Activated T-helper 1 cell treated with Interleukin-2 at 50 U/mL for 16 hours (primary cell): ENCODE results near the gene SLC4A2.

Source experiments
- DNase-seq: peaks from one replicate; pipeline ENCODE4 v3.0.0-alpha.2; 2020; ENCODE audit warnings: low read depth

The SLC4A2 gene

GRCh38 chr7:151080067-151080521, 20.7 kb downstream of the SLC4A2 start:
- no peak for DNase-seq

- peak; percentile 83 for DNase-seq
These were observed 21.3 kb downstream of the SLC4A2 start, which contains the start of gene FASTK for GRCh38 chr7:151080522-151081169. FASTK (minus strand) TSS chr7:151080809; CDS start chr7:151080766, 43 bp downstream.

- DNase-seq, result no peak
These were observed 22.0 kb downstream of the SLC4A2 start for GRCh38 chr7:151081170-151082101.

- DNase-seq, result no peak
These were observed 23.0 kb downstream of the SLC4A2 start for GRCh38 chr7:151082141-151083070.

GRCh38 chr7:151083071-151083823, 23.9 kb downstream of the SLC4A2 start, which contains the start of gene TMUB1:
TMUB1 (minus strand) TSS chr7:151083493; CDS start chr7:151082563, 930 bp downstream.
- peak; percentile 77 for DNase-seq

GRCh38 chr7:151083824-151084160, 24.4 kb downstream of the SLC4A2 start:
- no peak for DNase-seq

GRCh38 chr7:151085329-151085690, 25.9 kb downstream of the SLC4A2 start:
- no peak for DNase-seq

- peak; percentile 46 for DNase-seq
These were observed 26.6 kb downstream of the SLC4A2 start, which contains the start of gene AGAP3 for GRCh38 chr7:151085691-151086620. AGAP3 (plus strand) TSS chr7:151086475; CDS start chr7:151086742, 267 bp downstream.

- DNase-seq, result no peak
These were observed 27.4 kb downstream of the SLC4A2 start for GRCh38 chr7:151086802-151087244.

GRCh38 chr7:151087245-151088018, 28.0 kb downstream of the SLC4A2 start:
- no peak for DNase-seq

GRCh38 chr7:151088019-151088855, 28.8 kb downstream of the SLC4A2 start:
- DNase-seq, result no peak

GRCh38 chr7:151088856-151089699, 29.7 kb downstream of the SLC4A2 start:
- no peak for DNase-seq

GRCh38 chr7:151089893-151090730, 30.7 kb downstream of the SLC4A2 start:
- no peak for DNase-seq

GRCh38 chr7:151091003-151091402, 31.6 kb downstream of the SLC4A2 start:
- no peak for DNase-seq

GRCh38 chr7:151091431-151091830, 32.0 kb downstream of the SLC4A2 start:
- DNase-seq, result no peak

- DNase-seq, result no peak
These were observed 32.6 kb downstream of the SLC4A2 start for GRCh38 chr7:151091988-151092387.
